IMR-90 (cell line): ENCODE measurements around the gene EFHC1.

Source experiments
- MAFK ChIP-seq: IDR thresholded peaks from 2 replicates; pipeline ENCODE4 v1.6.1; 2012; ENCODE audit warnings: low read depth, low read length, improper control_type of control experiment
- POLR2A ChIP-seq: IDR thresholded peaks from 2 replicates; pipeline ENCODE4 v1.6.1; 2012; ENCODE audit warnings: mild to moderate bottlenecking, low read depth, low read length
- USF2 ChIP-seq: fragments of 150-350 bp; IDR thresholded peaks from 2 replicates; pipeline ENCODE4 v1.6.1; 2017; ENCODE audit warnings: mild to moderate bottlenecking, antibody characterized with exemption, low read length, low read depth
- TF ChIP-seq, protein P1 (sequence below): conservative IDR thresholded peaks from 2 replicates; pipeline ENCODE4 v1.5.1; 2012; ENCODE audit warnings: mild to moderate bottlenecking, low read depth, low read length, improper control_type of control experiment

- TF ChIP-seq, protein P1, sequence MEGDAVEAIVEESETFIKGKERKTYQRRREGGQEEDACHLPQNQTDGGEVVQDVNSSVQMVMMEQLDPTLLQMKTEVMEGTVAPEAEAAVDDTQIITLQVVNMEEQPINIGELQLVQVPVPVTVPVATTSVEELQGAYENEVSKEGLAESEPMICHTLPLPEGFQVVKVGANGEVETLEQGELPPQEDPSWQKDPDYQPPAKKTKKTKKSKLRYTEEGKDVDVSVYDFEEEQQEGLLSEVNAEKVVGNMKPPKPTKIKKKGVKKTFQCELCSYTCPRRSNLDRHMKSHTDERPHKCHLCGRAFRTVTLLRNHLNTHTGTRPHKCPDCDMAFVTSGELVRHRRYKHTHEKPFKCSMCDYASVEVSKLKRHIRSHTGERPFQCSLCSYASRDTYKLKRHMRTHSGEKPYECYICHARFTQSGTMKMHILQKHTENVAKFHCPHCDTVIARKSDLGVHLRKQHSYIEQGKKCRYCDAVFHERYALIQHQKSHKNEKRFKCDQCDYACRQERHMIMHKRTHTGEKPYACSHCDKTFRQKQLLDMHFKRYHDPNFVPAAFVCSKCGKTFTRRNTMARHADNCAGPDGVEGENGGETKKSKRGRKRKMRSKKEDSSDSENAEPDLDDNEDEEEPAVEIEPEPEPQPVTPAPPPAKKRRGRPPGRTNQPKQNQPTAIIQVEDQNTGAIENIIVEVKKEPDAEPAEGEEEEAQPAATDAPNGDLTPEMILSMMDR: no peak
- TF ChIP-seq POLR2A (no peak), MAFK (no peak), USF2 (no peak)
Measured at GRCh38 chr6:52474173-52474572, 54.0 kb downstream of the EFHC1 start.
